ENCODE measurements around the gene FAM131A. TPM values are rescaled to one million over a fixed set of nuclear protein-coding genes. Genes with fewer than 3 reads are reported as not detected.

FAM131A gene
- polyA plus RNA-seq, 1 donor from 2014 or later: 141 TPM

- TF ChIP-seq TAF1 (IDR thresholded peaks at IDR 0.05; ENCODE audit: low read depth) (no peak), CTCF (IDR thresholded peaks at IDR 0.05; ENCODE audit: poor library complexity, severe bottlenecking) (no peak), EZH2 (IDR thresholded peaks at IDR 0.05; ENCODE audit: borderline replicate concordance, insufficient read depth, low read length, poor library complexity, severe bottlenecking) (no peak), EP300 (conservative IDR thresholded peaks at IDR 0.05; ENCODE audit: poor library complexity, severe bottlenecking) (no peak), POLR2AphosphoS5 (IDR thresholded peaks at IDR 0.05) (no peak), RAD21 (conservative IDR thresholded peaks at IDR 0.05) (no peak), MXI1 (conservative IDR thresholded peaks at IDR 0.05; ENCODE audit: poor library complexity, severe bottlenecking) (no peak), REST (IDR thresholded peaks at IDR 0.05; ENCODE audit: borderline replicate concordance) (no peak), SMC3 (conservative IDR thresholded peaks at IDR 0.05; ENCODE audit: poor library complexity) (no peak)
- Histone ChIP-seq H2AFZ (ENCODE audit: low read depth, low read length) (no peak overlapping the region), H3K9ac (ENCODE audit: low read length) (no peak overlapping the region), H3K4me3 (ENCODE audit: low read length) (no peak overlapping the region), H3K79me2 (replicated peaks; ENCODE audit: insufficient read depth, low read length) (peaks cover 31% of the 10 kb centered on the region), H4K20me1 (ENCODE audit: insufficient read depth) (no peaks in the 10 kb centered on the region), H3K27me3 (ENCODE audit: insufficient read depth, low read depth, low read length) (no peaks in the 10 kb centered on the region), H3K27ac (ENCODE audit: low read length) (no peak overlapping the region), H3K4me2 (ENCODE audit: low read length) (no peak overlapping the region), H3K9me2 (ENCODE audit: insufficient read depth, low read length) (no peaks in the 10 kb centered on the region), H3F3A (ENCODE audit: insufficient read depth, low read length, poor library complexity, severe bottlenecking) (no peaks in the 10 kb centered on the region), H3K36me3 (ENCODE audit: insufficient read depth, low read length) (no peaks in the 10 kb centered on the region), H3K9me3 (ENCODE audit: low read length) (no peaks in the 10 kb centered on the region)
Measured at GRCh38 chr3:184341925-184342324, 4.5 kb downstream of the FAM131A start.

GRCh38 chr3:184343200-184343876 is 5.9 kb downstream of the FAM131A start:
- Histone ChIP-seq H3K79me2 (replicated peaks; ENCODE audit: insufficient read depth, low read length) (peaks cover 17% of the 10 kb centered on the region), H4K20me1 (ENCODE audit: insufficient read depth) (no peaks in the 10 kb centered on the region), H3K4me3 (ENCODE audit: low read length) (no peak overlapping the region), H3K27ac (ENCODE audit: low read length) (no peak overlapping the region), H3K36me3 (ENCODE audit: insufficient read depth, low read length) (no peaks in the 10 kb centered on the region), H2AFZ (ENCODE audit: low read depth, low read length) (no peak overlapping the region), H3K9ac (ENCODE audit: low read length) (no peak overlapping the region), H3K9me3 (ENCODE audit: low read length) (no peaks in the 10 kb centered on the region), H3F3A (ENCODE audit: insufficient read depth, low read length, poor library complexity, severe bottlenecking) (no peaks in the 10 kb centered on the region), H3K9me2 (ENCODE audit: insufficient read depth, low read length) (no peaks in the 10 kb centered on the region), H3K27me3 (ENCODE audit: insufficient read depth, low read depth, low read length) (no peaks in the 10 kb centered on the region), H3K4me2 (ENCODE audit: low read length) (no peak overlapping the region)
- TF ChIP-seq REST (IDR thresholded peaks at IDR 0.05; ENCODE audit: borderline replicate concordance) (no peak), POLR2AphosphoS5 (IDR thresholded peaks at IDR 0.05) (no peak), CTCF (IDR thresholded peaks at IDR 0.05; ENCODE audit: poor library complexity, severe bottlenecking) (no peak), TAF1 (IDR thresholded peaks at IDR 0.05; ENCODE audit: low read depth) (no peak), EP300 (conservative IDR thresholded peaks at IDR 0.05; ENCODE audit: poor library complexity, severe bottlenecking) (no peak)

Measured in neural cell (in vitro differentiated cells).